ACC112 (cell line): ENCODE data around the gene APBA2.

ENCODE experiments used
- H2AFZ ChIP-seq: fragments of 200-600 bp; sonication (generic); one replicate; pipeline ENCODE4 v1.6.0; 2017; ENCODE audit warnings: antibody characterized with exemption, low read length; ENCODE audit not compliant: unreplicated experiment
- H3K27ac ChIP-seq: fragments of 200-600 bp; sonication (generic); 2 replicates; pipeline ENCODE4 v1.5.1; 2014; ENCODE audit warnings: low read depth, mild to moderate bottlenecking, antibody characterized with exemption, low read length, moderate library complexity
- H3K27me3 ChIP-seq: fragments of 200-600 bp; sonication (generic); 2 replicates; pipeline ENCODE4 v1.6.1; 2014; ENCODE audit warnings: mild to moderate bottlenecking, antibody characterized with exemption, low read length, moderate library complexity, mixed read lengths; ENCODE audit not compliant: insufficient read depth
- H3K36me3 ChIP-seq: fragments of 200-600 bp; sonication (generic); 2 replicates; pipeline ENCODE4 v1.6.1; 2016; ENCODE audit warnings: mild to moderate bottlenecking, antibody characterized with exemption, low read length, moderate library complexity, mixed read lengths; ENCODE audit not compliant: insufficient read depth
- H3K4me1 ChIP-seq: fragments of 200-600 bp; sonication (generic); one replicate; pipeline ENCODE4 v1.6.1; 2016; ENCODE audit warnings: low read length, mixed read lengths; ENCODE audit not compliant: insufficient read depth, unreplicated experiment, control insufficient read depth
- H3K4me3 ChIP-seq: fragments of 200-600 bp; sonication (generic); 2 replicates; pipeline ENCODE4 v1.5.1; 2014; ENCODE audit warnings: mild to moderate bottlenecking, low read depth, low read length
- H3K79me2 ChIP-seq: fragments of 200-600 bp; sonication (generic); one replicate; pipeline ENCODE4 v1.6.0; 2016; ENCODE audit warnings: low read length; ENCODE audit not compliant: control insufficient read depth, unreplicated experiment, insufficient read depth

APBA2 gene

DNA sequence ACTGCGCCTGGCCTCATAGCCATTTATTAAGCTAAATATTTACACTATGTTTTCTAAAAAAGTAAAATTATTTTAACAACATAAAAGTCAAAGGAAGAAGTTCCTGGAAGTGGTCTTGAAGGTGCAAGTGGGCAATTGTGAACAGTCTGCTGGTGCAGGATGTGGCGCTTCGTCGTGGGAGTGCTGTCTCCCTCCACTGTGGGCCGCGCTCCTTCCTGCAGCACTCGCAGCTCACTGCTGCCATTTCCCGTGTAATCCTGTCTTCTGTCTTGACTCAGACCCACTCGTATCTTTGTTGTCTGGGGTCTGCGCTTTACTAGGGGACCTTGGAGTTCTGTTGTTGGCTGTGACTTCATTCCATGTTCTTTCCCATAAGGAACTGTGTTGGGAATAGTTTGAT is 56.3 kb downstream of the APBA2 start:
- Histone ChIP-seq H3K79me2 (no peaks in the 10 kb centered on the region), H3K4me1 (no peaks in the 10 kb centered on the region), H3K27me3 (no peaks in the 10 kb centered on the region), H3K4me3 (no peak overlapping the region), H3K27ac (no peak overlapping the region), H2AFZ (no peak overlapping the region), H3K36me3 (no peaks in the 10 kb centered on the region)

DNA sequence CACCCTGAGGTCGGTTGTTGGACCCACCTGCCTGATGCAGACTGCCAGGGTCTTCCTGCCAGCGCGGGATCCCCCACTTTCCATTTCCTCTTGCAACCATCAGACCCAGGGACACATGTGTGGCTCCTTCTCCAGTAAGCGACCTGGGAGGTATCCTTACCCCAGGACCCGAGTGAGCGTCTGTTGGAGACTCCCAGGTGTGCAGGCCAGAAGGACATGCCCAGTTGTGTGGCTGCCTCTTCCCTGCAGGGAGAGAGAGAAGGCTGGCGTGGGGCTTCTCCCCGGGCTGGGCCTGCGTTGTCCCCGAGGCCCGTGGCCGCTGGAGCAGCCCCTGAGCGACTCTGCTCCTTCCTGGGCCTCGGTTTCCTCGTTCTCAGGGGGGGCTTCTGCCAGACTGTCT is 56.8 kb downstream of the APBA2 start:
- H3K36me3 ChIP-seq: no peaks in the 10 kb centered on the region
- H3K27ac ChIP-seq: no peak overlapping the region
- H3K79me2 ChIP-seq: no peaks in the 10 kb centered on the region
- no peak overlapping the region for H3K4me3 ChIP-seq
- H3K27me3 ChIP-seq: no peaks in the 10 kb centered on the region
- H2AFZ ChIP-seq: no peak overlapping the region
- H3K4me1 ChIP-seq: no peaks in the 10 kb centered on the region

DNA sequence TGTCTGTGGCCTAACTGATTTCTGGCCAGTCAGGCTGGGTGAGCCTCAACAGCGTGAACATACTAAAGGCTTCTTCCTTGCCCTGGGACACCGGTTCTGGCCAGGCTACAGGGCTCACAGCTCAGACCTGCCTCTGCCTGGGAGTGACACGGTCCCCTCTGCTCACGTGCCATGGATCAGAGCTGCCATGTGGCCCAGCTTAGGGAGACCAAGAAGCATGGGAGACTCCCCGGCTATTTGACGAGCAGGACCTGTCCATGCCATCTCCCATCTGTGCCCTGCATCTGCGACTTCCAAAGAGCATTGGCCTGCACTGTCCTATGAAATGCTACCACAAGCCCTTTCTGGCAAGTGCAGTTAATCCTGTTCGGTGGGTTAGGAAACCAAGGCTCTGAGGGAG is 57.4 kb downstream of the APBA2 start:
- Histone ChIP-seq H3K36me3 (no peaks in the 10 kb centered on the region), H3K79me2 (no peaks in the 10 kb centered on the region), H3K27me3 (no peaks in the 10 kb centered on the region), H2AFZ (no peak overlapping the region), H3K4me1 (no peaks in the 10 kb centered on the region), H3K27ac (no peak overlapping the region), H3K4me3 (no peak overlapping the region)

DNA sequence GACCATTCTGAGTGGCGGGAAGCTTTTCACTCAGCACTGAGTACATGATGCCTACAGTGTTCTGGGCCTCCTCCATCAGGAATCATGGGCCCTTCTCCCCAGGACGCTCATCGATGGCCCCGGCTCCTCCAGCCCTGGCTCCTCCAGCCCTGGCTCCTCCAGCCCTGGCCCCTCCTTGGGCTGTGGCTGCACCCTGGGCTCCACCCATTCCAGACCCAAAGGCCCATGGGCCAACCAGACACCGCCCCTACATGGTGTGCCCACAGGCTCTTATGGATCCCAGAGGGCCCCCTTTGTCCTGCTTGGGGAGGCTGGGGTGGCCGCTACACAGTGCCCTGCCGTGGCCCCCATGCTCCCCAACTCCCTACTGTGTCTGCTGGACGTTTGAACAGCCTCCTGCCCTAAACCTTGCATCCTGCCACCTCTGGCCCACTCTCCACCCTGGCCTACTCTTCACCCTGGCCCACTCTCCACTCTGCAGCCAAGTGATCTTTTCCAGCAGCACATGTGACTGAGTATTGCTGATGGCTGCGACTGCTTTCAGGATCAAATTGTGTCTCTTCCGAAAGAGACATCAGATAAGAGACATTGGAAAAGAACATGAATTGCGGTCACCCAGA is 57.9 kb downstream of the APBA2 start:
- Histone ChIP-seq H3K4me1 (no peaks in the 10 kb centered on the region), H3K4me3 (no peak overlapping the region), H3K27ac (no peak overlapping the region), H3K36me3 (no peaks in the 10 kb centered on the region), H3K79me2 (no peaks in the 10 kb centered on the region), H3K27me3 (no peaks in the 10 kb centered on the region), H2AFZ (no peak overlapping the region)

DNA sequence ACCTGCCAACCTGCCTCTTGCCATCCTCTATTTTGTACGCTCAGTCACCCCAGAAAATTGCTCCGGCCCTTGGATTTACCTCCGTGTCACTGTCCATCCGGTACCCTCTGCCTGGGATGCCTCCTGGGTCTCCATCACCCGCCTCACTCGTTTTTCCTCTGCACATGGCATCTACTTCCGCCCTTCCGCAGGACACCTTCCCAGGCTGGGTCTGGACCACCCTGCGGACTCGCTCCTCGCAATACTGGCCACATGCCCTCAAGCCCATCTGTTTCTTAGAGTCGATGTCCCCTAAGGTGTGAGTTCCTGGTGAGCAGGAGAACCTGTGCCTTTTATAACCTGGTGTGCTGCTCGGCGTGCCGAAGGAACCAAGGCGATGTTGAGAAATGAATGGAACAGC is 58.5 kb downstream of the APBA2 start:
- H3K4me1 ChIP-seq: no peaks in the 10 kb centered on the region
- no peak overlapping the region for H3K4me3 ChIP-seq
- H3K27ac ChIP-seq: no peak overlapping the region
- no peaks in the 10 kb centered on the region for H3K27me3 ChIP-seq
- H2AFZ ChIP-seq: no peak overlapping the region
- H3K36me3 ChIP-seq: no peaks in the 10 kb centered on the region
- no peaks in the 10 kb centered on the region for H3K79me2 ChIP-seq

DNA sequence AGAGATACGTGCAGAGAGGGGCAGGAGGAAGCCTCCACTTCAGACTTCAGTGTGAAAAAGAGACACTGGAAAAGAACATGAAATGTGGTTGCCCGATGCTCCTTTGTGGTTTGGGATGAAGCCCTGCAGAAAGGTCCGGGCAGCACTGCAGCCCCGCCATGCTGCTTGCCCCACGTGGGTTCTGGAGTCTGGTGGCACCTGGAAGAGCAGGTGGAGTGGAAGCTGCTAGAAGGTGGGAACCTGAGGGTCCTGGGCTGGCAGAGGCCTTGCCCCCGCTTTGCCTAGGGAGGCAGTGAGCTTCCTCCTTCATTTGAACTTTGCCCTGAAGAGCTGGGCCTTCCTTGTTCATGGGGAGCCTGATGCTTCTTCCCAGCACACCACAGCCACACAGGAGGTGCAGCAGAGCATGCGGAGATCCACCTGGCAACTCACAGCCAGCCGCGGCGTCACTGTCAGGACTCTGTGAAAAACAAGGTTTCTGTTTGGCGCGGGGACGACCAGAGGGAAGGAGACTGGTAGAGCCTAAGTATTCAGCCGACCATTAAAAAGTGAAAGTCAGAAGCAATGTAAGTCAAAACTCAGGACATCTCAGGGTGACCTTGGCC is 59.0 kb downstream of the APBA2 start:
- Histone ChIP-seq H3K79me2 (no peaks in the 10 kb centered on the region), H3K27ac (no peak overlapping the region), H3K4me3 (no peak overlapping the region), H3K4me1 (no peaks in the 10 kb centered on the region), H3K27me3 (no peaks in the 10 kb centered on the region), H2AFZ (no peak overlapping the region), H3K36me3 (no peaks in the 10 kb centered on the region)

DNA sequence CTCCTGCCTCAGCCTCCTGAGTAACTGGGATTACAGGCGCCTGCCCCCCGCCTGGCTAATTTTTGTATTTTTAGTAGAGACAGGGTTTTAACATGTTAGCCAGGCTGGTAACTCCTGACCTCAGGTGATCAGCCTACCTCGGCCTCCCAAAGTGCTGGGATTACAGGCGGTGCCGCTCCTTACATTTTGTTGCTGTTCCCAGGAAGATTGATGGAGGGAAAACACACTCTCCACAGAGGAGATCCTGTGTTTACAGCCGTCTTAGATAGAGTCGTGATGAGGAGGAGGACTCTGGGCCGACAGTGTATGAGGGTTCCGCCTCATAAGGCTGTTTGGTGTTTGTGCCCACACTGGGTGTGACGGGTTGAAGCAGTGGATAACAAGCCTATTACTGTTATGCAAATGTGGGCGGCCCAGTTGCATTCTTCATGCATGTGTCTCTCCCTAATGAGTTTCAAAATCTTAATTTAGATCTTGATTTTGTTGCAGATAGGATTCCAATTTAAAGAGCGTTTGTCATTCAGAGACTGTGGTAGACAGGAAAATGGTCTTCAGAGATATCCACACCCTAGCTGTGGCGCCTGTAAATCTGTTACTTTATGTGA is 60.0 kb downstream of the APBA2 start:
- no peaks in the 10 kb centered on the region for H3K27me3 ChIP-seq
- H3K79me2 ChIP-seq: no peaks in the 10 kb centered on the region
- no peaks in the 10 kb centered on the region for H3K4me1 ChIP-seq
- no peaks in the 10 kb centered on the region for H3K36me3 ChIP-seq
- no peak overlapping the region for H2AFZ ChIP-seq
- no peak overlapping the region for H3K27ac ChIP-seq
- H3K4me3 ChIP-seq: no peak overlapping the region

DNA sequence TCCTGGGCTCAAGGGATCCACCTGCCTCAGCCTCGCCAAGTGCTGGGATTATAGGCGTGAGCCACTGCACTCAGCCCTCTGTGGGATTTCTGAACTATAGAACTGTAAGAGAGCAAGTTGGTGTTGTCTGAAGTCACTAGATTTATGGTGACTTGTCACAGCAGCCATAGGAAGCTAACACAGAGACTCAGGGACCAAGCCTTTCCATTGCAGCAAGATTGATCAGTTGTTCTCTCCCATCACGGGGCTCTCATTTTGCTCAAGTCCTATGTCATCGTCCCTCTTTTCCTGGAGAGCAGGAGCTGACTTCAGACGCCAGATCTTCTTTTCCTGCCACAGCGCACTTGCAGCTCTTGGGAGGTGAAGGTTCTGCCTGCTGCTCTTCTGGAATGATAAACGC is 61.0 kb downstream of the APBA2 start:
- Histone ChIP-seq H2AFZ (no peak overlapping the region), H3K36me3 (no peaks in the 10 kb centered on the region), H3K27me3 (no peaks in the 10 kb centered on the region), H3K79me2 (no peaks in the 10 kb centered on the region), H3K27ac (no peak overlapping the region), H3K4me1 (no peaks in the 10 kb centered on the region), H3K4me3 (no peak overlapping the region)

DNA sequence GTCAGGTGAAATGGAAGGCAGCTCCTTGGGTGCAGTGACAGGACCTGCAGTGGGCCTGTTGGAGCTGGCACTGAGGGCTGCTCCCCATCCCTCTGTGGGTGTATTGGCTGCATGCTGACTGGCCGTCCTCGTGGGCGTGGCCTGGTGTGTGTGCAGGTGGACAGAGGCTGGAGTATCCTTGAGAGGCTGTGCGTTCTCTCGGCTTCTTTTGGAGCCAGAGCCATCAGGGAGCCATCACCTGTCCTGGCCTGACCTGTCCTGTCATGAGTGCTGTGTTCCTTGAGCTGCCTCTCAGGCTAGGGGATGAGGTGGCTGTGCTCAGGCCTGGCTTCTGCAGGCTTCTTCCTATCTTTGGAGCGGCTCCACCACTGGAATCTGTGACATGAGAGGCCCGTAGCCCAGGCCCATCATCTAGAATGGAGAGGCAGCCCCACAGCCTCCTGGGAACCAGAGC is 61.5 kb downstream of the APBA2 start:
- Histone ChIP-seq H3K79me2 (no peaks in the 10 kb centered on the region), H3K4me1 (no peaks in the 10 kb centered on the region), H3K27me3 (no peaks in the 10 kb centered on the region)

DNA sequence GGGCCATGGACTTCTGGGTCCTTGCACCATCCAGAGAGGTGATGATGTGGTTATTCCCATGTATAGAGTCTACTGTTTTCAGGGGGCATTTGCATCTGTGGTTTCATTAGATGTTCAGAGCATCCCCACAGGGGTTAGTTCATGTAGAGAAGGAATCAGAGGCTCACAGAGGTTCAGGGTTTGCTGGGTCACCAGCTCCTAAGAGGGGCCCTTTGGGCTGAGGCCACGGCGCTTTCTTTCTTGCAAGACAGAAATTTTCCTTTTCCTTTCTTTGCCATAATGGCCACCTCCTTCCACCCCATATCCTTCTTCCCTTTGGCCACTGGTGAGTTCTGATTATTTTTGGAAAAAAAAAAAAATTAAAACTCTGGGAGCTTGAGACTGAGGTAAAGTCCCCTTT is 62.3 kb downstream of the APBA2 start:
- H3K4me3 ChIP-seq: no peak overlapping the region
- no peaks in the 10 kb centered on the region for H3K4me1 ChIP-seq
- no peaks in the 10 kb centered on the region for H3K36me3 ChIP-seq
- H2AFZ ChIP-seq: no peak overlapping the region
- no peaks in the 10 kb centered on the region for H3K79me2 ChIP-seq
- H3K27ac ChIP-seq: no peak overlapping the region
- no peaks in the 10 kb centered on the region for H3K27me3 ChIP-seq

More for the DNA sequence above, 61.5 kb downstream of the APBA2 start:
- Histone ChIP-seq H2AFZ (no peak overlapping the region), H3K4me3 (no peak overlapping the region), H3K27ac (no peak overlapping the region), H3K36me3 (no peaks in the 10 kb centered on the region)

DNA sequence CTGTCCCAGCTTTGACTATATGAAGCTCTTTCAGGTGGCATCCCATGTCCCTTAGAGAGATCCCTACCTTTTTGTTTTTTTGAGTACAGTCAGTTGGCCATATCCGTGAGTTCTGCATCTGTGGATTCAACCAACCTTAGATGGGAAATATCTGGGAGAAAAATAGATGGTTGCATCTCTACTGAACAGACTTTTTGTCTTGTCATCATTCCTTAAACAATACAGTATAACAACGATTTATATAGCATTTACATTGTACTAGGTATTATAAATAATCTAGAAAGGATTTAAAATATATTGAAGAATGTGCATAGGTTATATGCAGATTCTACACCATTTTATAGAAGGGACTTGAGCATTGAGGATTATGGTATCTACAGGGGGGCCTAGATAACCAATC is 65.1 kb downstream of the APBA2 start:
- Histone ChIP-seq H3K27ac (no peak overlapping the region), H3K27me3 (no peaks in the 10 kb centered on the region), H3K36me3 (no peaks in the 10 kb centered on the region), H2AFZ (no peak overlapping the region), H3K4me3 (no peak overlapping the region), H3K4me1 (peaks cover 10% of the 10 kb centered on the region), H3K79me2 (no peaks in the 10 kb centered on the region)
